H1 (cell line): Measurements from ENCODE around the gene SMS. TPM values are rescaled to one million over a fixed set of nuclear protein-coding genes. Genes with fewer than 3 reads are reported as not detected.

Experiments used
- CHD1 ChIP-seq: IDR thresholded peaks from 2 replicates; pipeline ENCODE4 v1.6.1; 2012; ENCODE audit warnings: low read depth, low read length, improper control_type of control experiment
- CHD2 ChIP-seq: IDR thresholded peaks from 2 replicates; pipeline ENCODE4 v1.6.1; 2012; ENCODE audit warnings: low read length, improper control_type of control experiment
- CREB1 ChIP-seq: IDR thresholded peaks from 2 replicates; pipeline ENCODE4 v1.6.1; 2012; ENCODE audit warnings: inconsistent platforms
- FOSL1 ChIP-seq: IDR thresholded peaks from 2 replicates; pipeline ENCODE4 v1.6.1; 2011; ENCODE audit warnings: mild to moderate bottlenecking, low read depth, low read length, moderate library complexity; ENCODE audit not compliant: insufficient read depth
- NANOG ChIP-seq: IDR thresholded peaks from 2 replicates; pipeline ENCODE4 v1.6.1; 2011; ENCODE audit warnings: low read length, low read depth, mild to moderate bottlenecking, inconsistent platforms; ENCODE audit not compliant: insufficient read depth, poor library complexity, severe bottlenecking
- POLR2A ChIP-seq, 2 experiments: IDR thresholded peaks; 1 replicate in 1 of 2; 2 replicates in 1 of 2; pipeline ENCODE4 v1.6.1; 2011; ENCODE audit warnings: low read depth in 2 of 2, low read length in 2 of 2, mild to moderate bottlenecking in 2 of 2; ENCODE audit errors: control extremely low read depth in 1 of 2
- TAF1 ChIP-seq: IDR thresholded peaks from 2 replicates; pipeline ENCODE4 v1.6.1; 2011; ENCODE audit warnings: mild to moderate bottlenecking, low read depth, low read length
- polyA plus RNA-seq, 7 experiments: library from polyadenylated mRNA; depleted of rRNA in 3 of 7; stranded (reverse) in 5 of 7; unstranded in 2 of 7; fragments of >200 nt in 5 of 7; fragments of 200-250 nt in 2 of 7; gene quantifications; 1 replicate in 5 of 7; 2 replicates in 1 of 7; 4 replicates in 1 of 7; pipeline versions ENCODE4 v1.2.1 to v1.2.3, GENCODE V29; 2011 to 2013; ENCODE audit warnings: missing spikeins in 2 of 7, mixed read lengths in 2 of 7
- total RNA-seq: library from RNA; stranded (reverse); fragmentation: NEBNext Ultra II Directional; extraction: Animal tissue kit (Norgen Biotek cat#: 25700); gene quantifications from 2 replicates; pipeline ENCODE4 v1.2.1, GENCODE V29; 2021
- TF ChIP-seq, protein P1 (sequence below): fragments of 300-600 bp; sonication (generic); IDR thresholded peaks from 2 replicates; pipeline ENCODE4 v1.7.1; 2012; ENCODE audit warnings: low read length, moderate library complexity, mild to moderate bottlenecking, inconsistent platforms; ENCODE audit not compliant: insufficient replicate concordance
- TF ChIP-seq, protein P2 (sequence below): IDR thresholded peaks from 2 replicates; pipeline ENCODE4 v1.6.1; 2012; ENCODE audit warnings: inconsistent platforms
- TF ChIP-seq, protein P3 (sequence below), 3 experiments: IDR thresholded peaks; 1 replicate in 2 of 3; 2 replicates in 1 of 3; pipeline versions ENCODE4 v1.5.1 to v1.6.1; 2011; ENCODE audit warnings: low read length in 3 of 3, mild to moderate bottlenecking in 3 of 3, inconsistent platforms in 2 of 3, low read depth in 1 of 3, moderate library complexity in 1 of 3; ENCODE audit not compliant: insufficient read depth in 1 of 3; ENCODE audit errors: control extremely low read depth in 1 of 3

The SMS gene
- total and polyA plus RNA-seq, 2 of the 8 experiments (the other 6 are each of a cell fraction or from before 2014, with no cell fraction given) = 66.3 to 256 TPM

DNA sequence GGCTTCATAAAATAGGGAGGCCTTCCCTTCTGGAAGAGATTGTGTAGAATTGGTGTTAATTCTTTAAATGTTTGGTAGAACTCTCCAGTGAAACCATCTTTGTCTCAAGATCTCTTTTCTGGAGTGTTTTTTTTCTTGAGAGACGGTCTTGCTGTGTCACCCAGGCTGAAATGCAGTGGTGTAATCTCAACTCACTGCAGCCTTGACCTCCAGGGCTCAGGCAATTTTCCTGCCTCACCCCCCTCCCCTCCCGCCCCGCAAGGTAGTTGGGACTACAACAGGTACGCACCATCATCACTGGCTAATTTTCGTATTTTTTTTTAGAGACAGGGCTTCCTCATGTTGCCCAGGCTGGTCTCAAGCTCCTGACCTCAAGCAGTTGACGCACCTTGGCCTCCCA lies 12.1 kb downstream of the SMS start (continued):
- TF ChIP-seq, protein P1, sequence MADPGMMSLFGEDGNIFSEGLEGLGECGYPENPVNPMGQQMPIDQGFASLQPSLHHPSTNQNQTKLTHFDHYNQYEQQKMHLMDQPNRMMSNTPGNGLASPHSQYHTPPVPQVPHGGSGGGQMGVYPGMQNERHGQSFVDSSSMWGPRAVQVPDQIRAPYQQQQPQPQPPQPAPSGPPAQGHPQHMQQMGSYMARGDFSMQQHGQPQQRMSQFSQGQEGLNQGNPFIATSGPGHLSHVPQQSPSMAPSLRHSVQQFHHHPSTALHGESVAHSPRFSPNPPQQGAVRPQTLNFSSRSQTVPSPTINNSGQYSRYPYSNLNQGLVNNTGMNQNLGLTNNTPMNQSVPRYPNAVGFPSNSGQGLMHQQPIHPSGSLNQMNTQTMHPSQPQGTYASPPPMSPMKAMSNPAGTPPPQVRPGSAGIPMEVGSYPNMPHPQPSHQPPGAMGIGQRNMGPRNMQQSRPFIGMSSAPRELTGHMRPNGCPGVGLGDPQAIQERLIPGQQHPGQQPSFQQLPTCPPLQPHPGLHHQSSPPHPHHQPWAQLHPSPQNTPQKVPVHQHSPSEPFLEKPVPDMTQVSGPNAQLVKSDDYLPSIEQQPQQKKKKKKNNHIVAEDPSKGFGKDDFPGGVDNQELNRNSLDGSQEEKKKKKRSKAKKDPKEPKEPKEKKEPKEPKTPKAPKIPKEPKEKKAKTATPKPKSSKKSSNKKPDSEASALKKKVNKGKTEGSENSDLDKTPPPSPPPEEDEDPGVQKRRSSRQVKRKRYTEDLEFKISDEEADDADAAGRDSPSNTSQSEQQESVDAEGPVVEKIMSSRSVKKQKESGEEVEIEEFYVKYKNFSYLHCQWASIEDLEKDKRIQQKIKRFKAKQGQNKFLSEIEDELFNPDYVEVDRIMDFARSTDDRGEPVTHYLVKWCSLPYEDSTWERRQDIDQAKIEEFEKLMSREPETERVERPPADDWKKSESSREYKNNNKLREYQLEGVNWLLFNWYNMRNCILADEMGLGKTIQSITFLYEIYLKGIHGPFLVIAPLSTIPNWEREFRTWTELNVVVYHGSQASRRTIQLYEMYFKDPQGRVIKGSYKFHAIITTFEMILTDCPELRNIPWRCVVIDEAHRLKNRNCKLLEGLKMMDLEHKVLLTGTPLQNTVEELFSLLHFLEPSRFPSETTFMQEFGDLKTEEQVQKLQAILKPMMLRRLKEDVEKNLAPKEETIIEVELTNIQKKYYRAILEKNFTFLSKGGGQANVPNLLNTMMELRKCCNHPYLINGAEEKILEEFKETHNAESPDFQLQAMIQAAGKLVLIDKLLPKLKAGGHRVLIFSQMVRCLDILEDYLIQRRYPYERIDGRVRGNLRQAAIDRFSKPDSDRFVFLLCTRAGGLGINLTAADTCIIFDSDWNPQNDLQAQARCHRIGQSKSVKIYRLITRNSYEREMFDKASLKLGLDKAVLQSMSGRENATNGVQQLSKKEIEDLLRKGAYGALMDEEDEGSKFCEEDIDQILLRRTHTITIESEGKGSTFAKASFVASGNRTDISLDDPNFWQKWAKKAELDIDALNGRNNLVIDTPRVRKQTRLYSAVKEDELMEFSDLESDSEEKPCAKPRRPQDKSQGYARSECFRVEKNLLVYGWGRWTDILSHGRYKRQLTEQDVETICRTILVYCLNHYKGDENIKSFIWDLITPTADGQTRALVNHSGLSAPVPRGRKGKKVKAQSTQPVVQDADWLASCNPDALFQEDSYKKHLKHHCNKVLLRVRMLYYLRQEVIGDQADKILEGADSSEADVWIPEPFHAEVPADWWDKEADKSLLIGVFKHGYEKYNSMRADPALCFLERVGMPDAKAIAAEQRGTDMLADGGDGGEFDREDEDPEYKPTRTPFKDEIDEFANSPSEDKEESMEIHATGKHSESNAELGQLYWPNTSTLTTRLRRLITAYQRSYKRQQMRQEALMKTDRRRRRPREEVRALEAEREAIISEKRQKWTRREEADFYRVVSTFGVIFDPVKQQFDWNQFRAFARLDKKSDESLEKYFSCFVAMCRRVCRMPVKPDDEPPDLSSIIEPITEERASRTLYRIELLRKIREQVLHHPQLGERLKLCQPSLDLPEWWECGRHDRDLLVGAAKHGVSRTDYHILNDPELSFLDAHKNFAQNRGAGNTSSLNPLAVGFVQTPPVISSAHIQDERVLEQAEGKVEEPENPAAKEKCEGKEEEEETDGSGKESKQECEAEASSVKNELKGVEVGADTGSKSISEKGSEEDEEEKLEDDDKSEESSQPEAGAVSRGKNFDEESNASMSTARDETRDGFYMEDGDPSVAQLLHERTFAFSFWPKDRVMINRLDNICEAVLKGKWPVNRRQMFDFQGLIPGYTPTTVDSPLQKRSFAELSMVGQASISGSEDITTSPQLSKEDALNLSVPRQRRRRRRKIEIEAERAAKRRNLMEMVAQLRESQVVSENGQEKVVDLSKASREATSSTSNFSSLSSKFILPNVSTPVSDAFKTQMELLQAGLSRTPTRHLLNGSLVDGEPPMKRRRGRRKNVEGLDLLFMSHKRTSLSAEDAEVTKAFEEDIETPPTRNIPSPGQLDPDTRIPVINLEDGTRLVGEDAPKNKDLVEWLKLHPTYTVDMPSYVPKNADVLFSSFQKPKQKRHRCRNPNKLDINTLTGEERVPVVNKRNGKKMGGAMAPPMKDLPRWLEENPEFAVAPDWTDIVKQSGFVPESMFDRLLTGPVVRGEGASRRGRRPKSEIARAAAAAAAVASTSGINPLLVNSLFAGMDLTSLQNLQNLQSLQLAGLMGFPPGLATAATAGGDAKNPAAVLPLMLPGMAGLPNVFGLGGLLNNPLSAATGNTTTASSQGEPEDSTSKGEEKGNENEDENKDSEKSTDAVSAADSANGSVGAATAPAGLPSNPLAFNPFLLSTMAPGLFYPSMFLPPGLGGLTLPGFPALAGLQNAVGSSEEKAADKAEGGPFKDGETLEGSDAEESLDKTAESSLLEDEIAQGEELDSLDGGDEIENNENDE = no peak
- TF ChIP-seq CHD1 = no peak
- no peak for TF ChIP-seq NANOG
- no peak for TF ChIP-seq POLR2A (IDR thresholded peaks at IDR 0.05; ENCODE audit: control extremely low read depth in 1 of 2, low read depth in 2 of 2, low read length in 2 of 2)
- TF ChIP-seq CHD2 = no peak
- TF ChIP-seq CREB1 = no peak
- TF ChIP-seq, protein P2, sequence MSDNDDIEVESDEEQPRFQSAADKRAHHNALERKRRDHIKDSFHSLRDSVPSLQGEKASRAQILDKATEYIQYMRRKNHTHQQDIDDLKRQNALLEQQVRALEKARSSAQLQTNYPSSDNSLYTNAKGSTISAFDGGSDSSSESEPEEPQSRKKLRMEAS = no peak
- TF ChIP-seq, protein P3, sequence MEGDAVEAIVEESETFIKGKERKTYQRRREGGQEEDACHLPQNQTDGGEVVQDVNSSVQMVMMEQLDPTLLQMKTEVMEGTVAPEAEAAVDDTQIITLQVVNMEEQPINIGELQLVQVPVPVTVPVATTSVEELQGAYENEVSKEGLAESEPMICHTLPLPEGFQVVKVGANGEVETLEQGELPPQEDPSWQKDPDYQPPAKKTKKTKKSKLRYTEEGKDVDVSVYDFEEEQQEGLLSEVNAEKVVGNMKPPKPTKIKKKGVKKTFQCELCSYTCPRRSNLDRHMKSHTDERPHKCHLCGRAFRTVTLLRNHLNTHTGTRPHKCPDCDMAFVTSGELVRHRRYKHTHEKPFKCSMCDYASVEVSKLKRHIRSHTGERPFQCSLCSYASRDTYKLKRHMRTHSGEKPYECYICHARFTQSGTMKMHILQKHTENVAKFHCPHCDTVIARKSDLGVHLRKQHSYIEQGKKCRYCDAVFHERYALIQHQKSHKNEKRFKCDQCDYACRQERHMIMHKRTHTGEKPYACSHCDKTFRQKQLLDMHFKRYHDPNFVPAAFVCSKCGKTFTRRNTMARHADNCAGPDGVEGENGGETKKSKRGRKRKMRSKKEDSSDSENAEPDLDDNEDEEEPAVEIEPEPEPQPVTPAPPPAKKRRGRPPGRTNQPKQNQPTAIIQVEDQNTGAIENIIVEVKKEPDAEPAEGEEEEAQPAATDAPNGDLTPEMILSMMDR (IDR thresholded peaks at IDR 0.05; ENCODE audit: control extremely low read depth in 1 of 3, insufficient read depth in 1 of 3, low read depth in 1 of 3, low read length in 3 of 3) = no peak
- no peak for TF ChIP-seq TAF1
- TF ChIP-seq FOSL1 = no peak
